Choroid plexus epithelial cell (primary cell): Measurements from ENCODE around the gene RPL37A.
"Not testable (repeated sequence)": the region's sequence is repeated elsewhere in the genome, so short reads cannot be mapped to it uniquely, and the experiment has no call there.

Experiments
- DNase-seq: peaks from one replicate; pipeline ENCODE4 v3.0.0-alpha.2; 2010; ENCODE audit warnings: low read depth
- H3K4me3 ChIP-seq: 2 replicates; pipeline ENCODE4 v1.5.1; 2011; ENCODE audit warnings: low read depth, mild to moderate bottlenecking, control low read depth, low read length, moderate library complexity
- CTCF ChIP-seq: conservative IDR thresholded peaks from 2 replicates; pipeline ENCODE4 v1.5.1; 2011; ENCODE audit warnings: low read depth, mild to moderate bottlenecking, control low read depth, inconsistent platforms, low read length, moderate library complexity

RPL37A gene

DNA sequence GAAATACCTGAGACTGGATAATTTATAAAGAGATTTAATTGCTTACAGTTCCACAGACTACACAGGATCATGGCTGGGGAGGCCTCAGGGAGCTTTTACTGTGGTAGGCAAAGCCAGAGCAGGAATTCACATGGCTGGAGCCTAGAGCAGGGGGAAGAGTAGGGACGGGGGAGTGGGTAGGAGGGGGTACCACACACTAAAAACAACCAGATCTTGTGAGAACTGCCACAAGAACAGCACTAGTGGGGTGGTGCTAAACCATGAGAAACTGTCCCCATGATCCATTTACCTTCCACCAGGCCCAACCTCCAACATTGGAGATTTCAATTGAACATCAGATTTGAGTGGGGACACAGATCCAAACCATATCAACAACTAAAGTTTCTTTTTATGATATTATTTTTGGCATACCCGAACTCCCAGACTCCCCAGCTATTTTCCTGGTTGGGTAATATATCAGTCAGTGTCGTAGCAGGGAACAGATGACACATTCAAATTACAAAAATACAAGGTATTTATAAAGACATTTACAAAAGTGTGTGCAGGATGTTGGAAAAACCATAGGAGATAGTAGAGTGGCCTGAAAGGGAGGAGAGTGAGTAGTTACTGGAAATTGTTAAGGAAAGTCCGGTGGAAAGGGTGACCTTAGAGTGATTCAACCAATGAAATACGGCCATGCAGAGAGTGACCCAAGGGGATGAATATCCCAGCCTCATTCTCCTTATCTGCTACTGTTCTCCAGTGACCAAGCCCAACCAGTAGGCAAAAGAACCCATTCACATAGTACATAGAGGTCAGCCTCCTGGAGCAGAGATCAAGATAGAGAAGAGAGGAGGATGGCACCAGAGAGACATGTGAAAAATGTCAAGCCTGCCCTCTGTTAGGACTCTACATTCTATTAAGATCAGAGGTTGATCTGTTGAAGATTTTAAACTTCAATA lies 8.8 kb downstream of the RPL37A start:
- no peak overlapping the region for H3K4me3 ChIP-seq
- no peak for DNase-seq
- TF ChIP-seq CTCF = no peak

- TF ChIP-seq CTCF = no peak
- no peak for DNase-seq
- no peak overlapping the region for H3K4me3 ChIP-seq
Observed at GRCh38 chr2:216508229-216508628, 9.6 kb downstream of the RPL37A start.

- no peak overlapping the region for H3K4me3 ChIP-seq
- TF ChIP-seq CTCF = peak; percentile 71
- DNase-seq = peak; percentile 79
Observed at GRCh38 chr2:216516730-216517350, 18.2 kb downstream of the RPL37A start.

- no peak overlapping the region for H3K4me3 ChIP-seq
- TF ChIP-seq CTCF = no peak
Observed at GRCh38 chr2:216517447-216518225, 19.0 kb downstream of the RPL37A start.

GRCh38 chr2:216518566-216519119 lies 20.0 kb downstream of the RPL37A start:
- DNase-seq, H3K4me3 ChIP-seq: not testable (repeated sequence)

More at GRCh38 chr2:216517447-216518225, 19.0 kb downstream of the RPL37A start:
- DNase-seq = no peak

- H3K4me3 ChIP-seq = no peak overlapping the region
- TF ChIP-seq CTCF = peak; percentile 82
- DNase-seq = peak; percentile 95
Observed at GRCh38 chr2:216519154-216519762, 20.6 kb downstream of the RPL37A start.
